Retinal pigment epithelial cell (primary cell): Measurements from ENCODE around the gene PCDH12.

Experiments
- DNase-seq: peaks from one replicate; pipeline ENCODE4 v3.0.0-alpha.2; 2010; ENCODE audit warnings: low read depth
- H3K4me3 ChIP-seq: 2 replicates; pipeline ENCODE4 v1.5.1; 2011; ENCODE audit warnings: mild to moderate bottlenecking, low read length, control low read depth, moderate library complexity
- TF ChIP-seq, protein P1 (sequence below): conservative IDR thresholded peaks from 2 replicates; pipeline ENCODE4 v1.5.1; 2011; ENCODE audit warnings: low read depth, low read length, control low read depth, inconsistent platforms

The PCDH12 gene

DNA sequence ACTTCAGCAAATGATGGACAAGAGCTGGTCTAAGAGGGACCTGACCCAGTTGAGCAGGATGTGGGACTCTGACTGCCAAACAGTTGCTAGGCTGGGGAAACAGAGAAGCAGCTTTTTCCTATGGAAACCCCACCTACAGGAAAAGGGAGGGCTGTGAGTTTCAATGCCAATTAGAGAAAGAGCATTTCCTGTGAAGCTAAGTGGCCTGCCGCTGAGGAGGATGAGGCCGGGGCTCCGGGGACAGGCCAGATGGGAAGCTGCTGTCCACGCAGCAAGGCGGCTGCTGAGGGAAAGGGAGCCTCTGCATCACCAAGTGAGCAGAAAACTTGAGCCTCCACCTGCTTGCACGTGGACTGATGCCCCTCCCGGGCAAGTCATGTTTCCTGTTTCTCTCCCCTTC lies at the start of gene PCDH12:
Gene PCDH12 (minus strand): TSS at position 90 of the 400 bp plus-strand sequence. CDS start 351 bp downstream, outside the sequence.
- TF ChIP-seq, protein P1, sequence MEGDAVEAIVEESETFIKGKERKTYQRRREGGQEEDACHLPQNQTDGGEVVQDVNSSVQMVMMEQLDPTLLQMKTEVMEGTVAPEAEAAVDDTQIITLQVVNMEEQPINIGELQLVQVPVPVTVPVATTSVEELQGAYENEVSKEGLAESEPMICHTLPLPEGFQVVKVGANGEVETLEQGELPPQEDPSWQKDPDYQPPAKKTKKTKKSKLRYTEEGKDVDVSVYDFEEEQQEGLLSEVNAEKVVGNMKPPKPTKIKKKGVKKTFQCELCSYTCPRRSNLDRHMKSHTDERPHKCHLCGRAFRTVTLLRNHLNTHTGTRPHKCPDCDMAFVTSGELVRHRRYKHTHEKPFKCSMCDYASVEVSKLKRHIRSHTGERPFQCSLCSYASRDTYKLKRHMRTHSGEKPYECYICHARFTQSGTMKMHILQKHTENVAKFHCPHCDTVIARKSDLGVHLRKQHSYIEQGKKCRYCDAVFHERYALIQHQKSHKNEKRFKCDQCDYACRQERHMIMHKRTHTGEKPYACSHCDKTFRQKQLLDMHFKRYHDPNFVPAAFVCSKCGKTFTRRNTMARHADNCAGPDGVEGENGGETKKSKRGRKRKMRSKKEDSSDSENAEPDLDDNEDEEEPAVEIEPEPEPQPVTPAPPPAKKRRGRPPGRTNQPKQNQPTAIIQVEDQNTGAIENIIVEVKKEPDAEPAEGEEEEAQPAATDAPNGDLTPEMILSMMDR = no peak
- no peak within 1 kb of the TSS for H3K4me3 ChIP-seq
- DNase-seq = no peak

DNA sequence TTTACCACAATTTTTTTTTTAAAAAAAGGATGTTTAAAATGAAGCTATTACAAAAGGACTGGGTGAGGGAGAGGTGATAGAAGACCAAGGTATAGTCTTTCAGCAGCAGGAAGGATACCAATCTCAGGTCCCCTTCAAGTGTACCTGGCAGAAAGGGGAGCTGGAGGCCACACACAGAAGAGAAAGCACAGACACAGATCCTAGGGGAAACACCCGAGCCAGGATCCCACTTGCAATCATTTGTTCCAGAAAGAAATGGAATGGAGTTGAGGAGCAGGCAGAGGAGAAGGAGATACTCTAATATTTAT lies 49.2 kb upstream of the PCDH12 start:
- TF ChIP-seq, protein P1 = no peak
- no peak for DNase-seq
- H3K4me3 ChIP-seq = no peak overlapping the region

DNA sequence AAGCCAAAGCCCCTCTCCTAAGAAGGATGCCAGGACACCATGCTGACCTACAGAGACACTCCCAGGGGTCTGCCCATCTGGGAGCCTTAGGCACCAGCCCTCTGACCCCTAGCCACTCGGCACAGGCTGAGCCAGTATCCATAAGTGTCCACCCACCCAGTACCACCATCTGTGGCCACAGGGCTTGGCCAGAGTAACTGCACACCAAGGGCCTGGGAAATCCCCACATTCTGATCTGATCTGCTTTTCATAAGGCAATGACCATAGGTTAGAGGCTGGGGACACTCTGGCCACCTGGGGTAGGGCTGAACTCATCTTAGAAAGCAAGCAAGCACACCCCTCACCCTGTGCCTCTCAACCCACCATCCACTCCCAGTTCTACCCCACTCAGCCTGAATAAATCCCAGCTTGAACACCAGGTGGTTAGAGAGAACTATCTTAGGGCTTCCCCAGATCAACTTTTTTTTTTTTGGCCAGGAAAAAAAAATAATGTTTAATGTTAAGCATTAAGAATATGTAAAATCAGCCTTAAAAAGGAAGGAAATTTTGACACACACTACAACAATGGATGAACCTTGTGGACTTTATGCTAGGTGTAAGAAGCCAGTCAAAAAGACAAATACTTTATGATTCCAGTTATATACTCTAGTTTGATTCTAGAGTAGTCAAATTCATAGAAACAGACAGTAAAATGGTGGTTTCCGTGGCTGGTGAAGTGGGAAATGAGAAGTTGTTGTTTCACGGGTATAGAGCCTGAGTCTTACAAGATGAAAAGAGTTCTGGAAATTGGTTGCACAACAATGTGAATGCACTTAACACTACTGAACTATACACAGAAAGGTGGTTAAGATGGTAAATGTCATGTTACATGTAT lies 48.6 kb upstream of the PCDH12 start:
- no peak for DNase-seq
- TF ChIP-seq, protein P1 = no peak
- no peak overlapping the region for H3K4me3 ChIP-seq

DNA sequence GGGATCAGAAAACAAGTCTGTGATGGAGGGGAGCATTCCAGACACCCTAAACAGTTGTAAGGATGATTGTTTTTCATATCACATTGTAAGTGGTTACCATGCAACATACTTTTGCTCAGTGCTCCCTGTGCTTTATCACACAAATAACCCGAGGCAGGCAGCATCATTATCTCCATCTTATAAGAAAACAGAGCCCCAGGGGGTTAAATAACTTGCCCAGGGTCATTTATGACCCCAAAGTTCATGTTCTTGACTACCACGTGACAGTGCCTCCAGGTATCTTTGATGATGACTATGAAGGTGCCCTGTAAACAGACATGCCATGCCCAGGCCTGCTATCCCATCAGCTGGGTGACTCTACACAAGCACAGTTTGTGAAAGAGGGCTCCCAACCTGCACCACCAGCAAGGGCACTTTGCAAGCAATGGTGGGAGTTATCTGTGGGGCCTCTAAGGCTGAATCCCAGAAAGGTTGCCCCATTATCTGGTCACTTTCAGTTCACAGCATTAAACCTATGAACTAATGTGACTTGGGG lies 45.3 kb upstream of the PCDH12 start:
- TF ChIP-seq, protein P1 = no peak
- no peak for DNase-seq
- H3K4me3 ChIP-seq = no peak overlapping the region

DNA sequence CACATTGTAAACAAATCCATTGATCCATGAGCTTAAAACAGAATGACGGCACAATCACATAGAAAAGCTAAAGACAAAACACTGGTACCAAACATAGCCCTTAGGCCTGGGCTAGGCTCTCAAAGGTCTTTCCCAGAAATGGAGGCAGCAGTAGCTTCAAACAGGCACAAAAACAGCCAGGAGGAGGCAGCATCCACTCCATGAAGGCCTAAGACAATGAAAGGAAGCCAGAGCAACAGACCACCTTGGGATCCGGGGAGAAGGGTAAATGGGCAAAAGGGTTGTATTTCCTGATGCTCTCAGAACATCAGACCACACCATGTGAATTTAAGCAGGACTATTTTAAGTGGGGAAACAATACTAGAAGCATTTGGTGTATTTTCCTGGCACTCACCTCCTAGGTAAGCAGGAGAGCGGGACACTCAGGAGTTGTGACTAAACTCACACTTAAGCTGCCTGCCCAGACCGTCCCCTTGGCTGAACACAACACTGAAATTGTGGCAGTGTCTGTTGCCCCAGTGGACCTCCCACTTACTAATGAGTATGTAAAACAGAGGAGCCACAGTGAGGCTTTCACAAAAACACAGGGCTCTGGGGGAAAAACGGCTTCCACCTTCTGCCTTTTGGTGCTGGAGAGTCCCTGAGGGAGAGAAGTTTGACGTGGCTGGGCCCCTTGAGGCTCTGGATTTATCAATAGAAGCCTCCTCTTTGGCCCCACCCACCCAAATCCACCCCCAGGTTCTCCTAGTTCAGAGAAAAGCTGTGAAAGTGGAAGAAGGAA lies 42.9 kb upstream of the PCDH12 start:
- no peak overlapping the region for H3K4me3 ChIP-seq
- TF ChIP-seq, protein P1 = peak; percentile 55
- no peak for DNase-seq

DNA sequence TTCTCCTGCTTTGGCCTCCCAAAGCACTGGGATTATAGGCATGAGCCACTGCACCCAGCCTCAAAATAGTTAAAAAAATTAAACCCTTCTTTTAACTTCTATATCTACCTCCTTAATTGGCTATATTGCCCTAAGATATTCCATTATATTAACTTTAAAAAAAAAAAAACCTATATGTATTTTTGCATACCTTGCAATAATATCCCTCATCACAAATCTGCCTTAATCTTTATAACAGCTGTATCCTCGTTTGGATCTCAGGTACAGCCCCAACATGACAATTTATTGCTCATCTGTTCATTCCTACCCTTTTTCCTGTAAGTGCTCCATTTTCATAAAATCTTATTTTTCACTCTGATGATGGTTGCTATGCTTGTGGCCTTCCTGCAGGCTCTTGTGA lies 42.2 kb upstream of the PCDH12 start:
- TF ChIP-seq, protein P1 = no peak
- H3K4me3 ChIP-seq = no peak overlapping the region
- no peak for DNase-seq
